Measurements from ENCODE around the gene PIP4K2B.
A peak's percentile ranks its signal among the peaks of the same experiment; 100 is the strongest.

Gene PIP4K2B

GRCh38 chr17:38752308-38753070, 46.9 kb downstream of the PIP4K2B start, which contains the start of gene PSMB3:
Gene PSMB3 (plus strand): TSS chr17:38752741. CDS start chr17:38752827, 86 bp downstream.
- H3K4me3 ChIP-seq (ENCODE audit: low read length): peak within 1 kb of the TSS; percentile 83
- TF ChIP-seq ZNF274 (IDR thresholded peaks at IDR 0.05; ENCODE audit: low read depth, low read length): no peak

- TF ChIP-seq ZNF274 (IDR thresholded peaks at IDR 0.05; ENCODE audit: low read depth, low read length): no peak
- H3K4me3 ChIP-seq (ENCODE audit: low read length): peak overlapping the region; percentile 82
These were observed 47.5 kb downstream of the PIP4K2B start for GRCh38 chr17:38751808-38752307.

- no peak for TF ChIP-seq ZNF274 (IDR thresholded peaks at IDR 0.05; ENCODE audit: low read depth, low read length)
- peak overlapping the region; percentile 82 for H3K4me3 ChIP-seq (ENCODE audit: low read length)
These were observed 48.1 kb downstream of the PIP4K2B start for GRCh38 chr17:38751144-38751807.

- TF ChIP-seq ZNF274 (IDR thresholded peaks at IDR 0.05; ENCODE audit: low read depth, low read length): no peak
- peak overlapping the region; percentile 82 for H3K4me3 ChIP-seq (ENCODE audit: low read length)
These were observed 48.8 kb downstream of the PIP4K2B start for GRCh38 chr17:38750312-38751121.

GRCh38 chr17:38750044-38750311, 49.4 kb downstream of the PIP4K2B start:
- TF ChIP-seq ZNF274 (IDR thresholded peaks at IDR 0.05; ENCODE audit: low read depth, low read length): no peak
- peak overlapping the region; percentile 82; the same call in 1 of the 2 replicates for H3K4me3 ChIP-seq (ENCODE audit: low read length)

GRCh38 chr17:38749223-38750043, 49.9 kb downstream of the PIP4K2B start:
- no peak for TF ChIP-seq ZNF274 (IDR thresholded peaks at IDR 0.05; ENCODE audit: low read depth, low read length)
- H3K4me3 ChIP-seq (ENCODE audit: low read length): peak overlapping the region; percentile 82

GRCh38 chr17:38748892-38749222, 50.5 kb downstream of the PIP4K2B start:
- peak overlapping the region; percentile 82 for H3K4me3 ChIP-seq (ENCODE audit: low read length)
- TF ChIP-seq ZNF274 (IDR thresholded peaks at IDR 0.05; ENCODE audit: low read depth, low read length): no peak

GRCh38 chr17:38748149-38748891, 51.0 kb downstream of the PIP4K2B start, which contains the start of gene PCGF2:
Gene PCGF2 (minus strand): TSS chr17:38748336. CDS start chr17:38740402, 7,934 bp downstream.
- H3K4me3 ChIP-seq (ENCODE audit: low read length): peak within 1 kb of the TSS; percentile 82
- no peak for TF ChIP-seq ZNF274 (IDR thresholded peaks at IDR 0.05; ENCODE audit: low read depth, low read length)

GRCh38 chr17:38747463-38748148, 51.8 kb downstream of the PIP4K2B start:
- TF ChIP-seq ZNF274 (IDR thresholded peaks at IDR 0.05; ENCODE audit: low read depth, low read length): no peak
- peak overlapping the region; percentile 70 for H3K4me3 ChIP-seq (ENCODE audit: low read length)

GRCh38 chr17:38746849-38747462, 52.4 kb downstream of the PIP4K2B start:
- peak overlapping the region; percentile 70 for H3K4me3 ChIP-seq (ENCODE audit: low read length)
- TF ChIP-seq ZNF274 (IDR thresholded peaks at IDR 0.05; ENCODE audit: low read depth, low read length): no peak

- no peak for TF ChIP-seq ZNF274 (IDR thresholded peaks at IDR 0.05; ENCODE audit: low read depth, low read length)
- peak overlapping the region; percentile 70 for H3K4me3 ChIP-seq (ENCODE audit: low read length)
These were observed 53.1 kb downstream of the PIP4K2B start for GRCh38 chr17:38746004-38746848.
